Peyer's patch (tissue), 4 donors: ENCODE results near the gene PLIN4. TPM values are rescaled to one million over a fixed set of nuclear protein-coding genes. Genes with fewer than 3 reads are reported as not detected.
A peak's percentile ranks its signal among the peaks of the same experiment; 100 is the strongest.

Experiments
- DNase-seq, 3 donors: peaks; one replicate each; pipeline ENCODE4 v3.0.0-alpha.2; 2017 to 2019
- H3K27ac ChIP-seq, 4 donors: fragments of 200-600 bp; sonication (generic); one replicate each; pipeline ENCODE4 v1.5.1; 2016 to 2019
- H3K27me3 ChIP-seq, 2 donors: fragments of 200-600 bp; sonication (generic); one replicate each; pipeline ENCODE4 v1.5.1; 2019
- H3K36me3 ChIP-seq, 3 donors: fragments of 200-600 bp; sonication (generic); one replicate each; pipeline ENCODE4 v1.5.1; 2016 to 2019
- H3K4me1 ChIP-seq, 4 donors: fragments of 200-600 bp; sonication (generic); one replicate each; pipeline ENCODE4 v1.5.1; 2016 to 2019
- H3K4me3 ChIP-seq, 4 donors: fragments of 200-600 bp; sonication (generic); 1 replicate in 3 of 4; 2 replicates in 1 of 4; pipeline ENCODE4 v1.5.1; 2016 to 2019; ENCODE audit warnings: mild to moderate bottlenecking in 1 of 4
- H3K9me3 ChIP-seq, 4 donors: fragments of 200-600 bp; sonication (generic); one replicate each; pipeline ENCODE4 v1.5.1; 2016 to 2019; ENCODE audit warnings: mild to moderate bottlenecking in 1 of 4
- CTCF ChIP-seq, 6 experiments: fragments of 450-650 bp in 4 of 6; fragments of 200-600 bp in 2 of 6; sonication (generic) in 1 of 6; IDR thresholded peaks; one replicate each; pipeline ENCODE4 v1.5.1; 2017 to 2019; ENCODE audit warnings: antibody characterized with exemption in 6 of 6, mild to moderate bottlenecking in 3 of 6, moderate library complexity in 1 of 6
- POLR2A ChIP-seq, 2 donors: fragments of 450-650 bp; IDR thresholded peaks; one replicate each; pipeline ENCODE4 v1.5.1; 2017; ENCODE audit warnings: antibody characterized with exemption in 2 of 2, mild to moderate bottlenecking in 2 of 2, moderate library complexity in 2 of 2
- total RNA-seq, 4 donors: library from RNA; depleted of rRNA; stranded (reverse); fragments of >200 nt; gene quantifications; one replicate each; pipeline ENCODE4 v1.1.0, GENCODE V29; 2016

The PLIN4 gene
- total RNA-seq, 4 donors from 2014 or later, result 0.83 to 5.1 (median 2.3) TPM

DNA sequence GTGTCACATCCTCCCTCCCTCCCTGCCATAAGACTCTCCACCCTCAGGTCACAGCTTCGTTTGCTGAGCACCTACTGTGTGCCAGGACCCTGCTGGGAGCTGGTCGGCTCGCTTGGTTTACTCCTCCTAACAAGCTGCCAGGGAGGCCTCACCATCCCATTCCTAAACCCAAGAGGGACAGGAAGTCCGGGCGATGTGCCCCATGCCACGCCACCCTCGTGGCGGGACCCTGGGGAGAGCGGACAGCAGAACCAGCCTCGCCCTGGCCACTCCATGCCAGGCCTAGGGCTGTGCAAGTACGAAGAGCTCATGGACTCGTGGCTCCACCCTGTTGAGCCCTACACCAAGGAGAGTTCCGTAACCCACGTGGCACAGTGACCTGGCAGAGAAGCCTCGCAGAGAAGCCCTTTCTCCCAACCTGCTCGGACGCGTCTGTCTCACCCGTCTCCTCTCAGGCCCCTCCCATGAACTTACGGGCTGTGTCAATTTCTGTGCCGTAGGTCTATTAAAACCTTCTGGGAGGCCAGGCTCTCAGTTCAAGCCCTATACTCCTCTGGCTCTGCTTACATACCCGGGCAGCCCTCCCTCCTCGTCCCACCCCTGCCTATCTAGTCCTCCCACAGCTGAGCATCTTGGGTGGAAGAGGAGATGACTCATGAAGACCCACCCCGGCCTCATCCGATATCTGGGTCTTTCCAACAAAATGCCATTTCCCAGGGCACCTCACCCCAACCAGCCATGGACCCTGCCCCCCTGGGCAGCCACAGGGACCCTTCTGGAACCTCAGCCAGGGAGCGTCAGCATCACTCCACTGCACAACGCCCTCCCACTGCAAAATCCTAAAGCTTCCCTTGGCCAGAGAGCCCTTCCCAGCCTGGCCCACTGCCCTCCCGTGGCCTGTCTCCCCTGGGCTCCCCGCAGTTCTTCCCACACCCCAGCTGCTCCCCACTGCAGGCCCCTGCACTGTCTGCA, 63.3 kb downstream of the PLIN4 start:
- H3K4me1 ChIP-seq, result peaks cover 0 to 18% (median 8%) of the 10 kb centered on the region in 4 donors
- DNase-seq, result no peak
- peaks cover 0 to 43% (median 0%) of the 10 kb centered on the region in 3 donors for H3K36me3 ChIP-seq
- no peaks in the 10 kb centered on the region for H3K27me3 ChIP-seq
- TF ChIP-seq CTCF (IDR thresholded peaks at IDR 0.05) (no peak), POLR2A (IDR thresholded peaks at IDR 0.05) (no peak)
- peak overlapping the region in 2 of 4 donors; percentile 9 to 89 for H3K27ac ChIP-seq
- no peaks in the 10 kb centered on the region for H3K9me3 ChIP-seq
- H3K4me3 ChIP-seq, result peak overlapping the region in 1 of 4 donors; percentile 81

DNA sequence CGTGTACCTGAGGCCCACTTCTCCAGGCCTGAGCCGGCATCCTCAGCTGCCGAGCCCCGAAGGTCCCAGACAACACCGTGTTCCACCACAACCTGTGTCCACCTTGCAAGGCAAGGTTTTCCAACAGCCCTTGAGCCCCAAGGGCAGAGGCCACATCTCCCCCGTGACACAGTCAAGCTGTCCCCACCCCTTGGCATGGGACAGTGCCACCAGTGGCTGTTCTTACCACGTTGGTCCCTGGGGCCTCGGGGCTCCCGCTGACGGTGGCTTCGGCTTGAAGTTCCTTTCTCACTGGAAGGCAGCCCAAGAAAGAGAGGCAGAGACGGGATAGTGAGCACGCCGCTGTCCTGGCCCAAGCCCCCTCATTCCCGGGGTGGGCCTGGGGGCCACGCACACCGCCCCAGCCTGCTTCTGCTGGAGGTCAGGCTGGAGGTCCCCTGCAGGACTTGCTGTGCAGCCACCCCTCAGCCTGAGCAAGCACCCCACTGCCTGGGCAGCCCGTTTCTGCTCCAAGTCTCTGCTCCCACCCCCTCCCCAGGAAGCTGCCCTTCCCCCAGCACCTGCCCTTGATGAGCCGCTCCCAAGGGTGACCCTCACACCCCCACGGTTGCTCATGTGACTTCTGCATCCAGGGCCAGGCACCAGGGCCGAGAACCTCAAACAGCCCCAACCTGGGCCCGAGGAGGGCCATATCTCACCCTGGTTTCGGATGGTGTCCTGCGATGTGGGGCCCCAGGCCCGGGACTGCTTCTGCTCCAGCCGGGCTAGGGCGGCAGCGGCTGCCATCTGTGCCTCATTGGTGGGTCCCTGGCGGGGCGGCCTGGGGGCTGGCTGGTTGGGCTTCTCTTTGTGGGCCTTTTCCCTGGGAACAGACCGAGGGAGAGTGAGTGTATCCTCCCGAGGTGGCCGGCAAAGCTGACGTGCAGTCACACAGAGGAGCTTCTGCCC, 64.8 kb downstream of the PLIN4 start:
- Histone ChIP-seq H3K4me3 (no peak overlapping the region), H3K36me3 (peaks cover 0 to 58% (median 0%) of the 10 kb centered on the region in 3 donors), H3K27ac (no peak overlapping the region), H3K27me3 (no peaks in the 10 kb centered on the region), H3K4me1 (peaks cover 0 to 18% (median 8%) of the 10 kb centered on the region in 4 donors), H3K9me3 (no peaks in the 10 kb centered on the region)
- TF ChIP-seq POLR2A (IDR thresholded peaks at IDR 0.05) (no peak), CTCF (IDR thresholded peaks at IDR 0.05) (no peak)
- DNase-seq, result no peak

DNA sequence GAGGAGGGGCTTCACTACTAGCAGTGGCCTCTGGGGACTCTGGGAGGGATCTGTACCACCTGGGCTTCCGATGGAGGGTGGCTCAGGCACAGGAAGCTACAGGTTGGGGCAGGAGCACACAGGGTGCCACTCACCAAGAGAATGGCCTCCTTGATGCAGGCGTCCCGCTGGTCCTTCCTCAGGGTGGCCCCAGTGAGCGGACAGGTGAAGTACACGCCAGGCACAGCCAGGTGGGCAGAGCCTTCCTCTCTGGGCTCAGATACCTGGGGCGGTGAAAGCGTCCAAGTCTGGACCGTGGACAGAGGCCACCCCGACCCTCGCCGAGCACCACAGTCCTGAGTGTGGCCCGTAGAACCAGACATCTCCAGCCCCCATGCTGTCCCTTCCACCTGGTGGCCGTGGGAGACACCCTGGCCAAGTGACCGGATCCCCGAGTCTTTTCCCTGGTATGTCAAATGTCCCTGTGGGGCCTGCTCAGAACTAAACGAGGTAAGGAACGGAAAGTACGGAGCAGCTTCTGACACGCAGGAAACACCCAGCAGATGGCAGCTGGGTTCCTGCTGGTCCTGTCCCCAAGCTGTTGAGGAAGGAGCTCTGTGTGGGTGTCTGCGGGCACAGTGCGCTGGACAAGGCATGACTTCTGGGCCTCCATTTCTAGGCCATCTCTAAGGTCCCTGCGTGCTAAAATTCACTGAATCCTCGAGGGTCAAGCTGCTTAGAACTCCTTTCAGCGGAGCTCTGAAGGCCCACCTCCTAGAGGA, 65.9 kb downstream of the PLIN4 start:
- no peaks in the 10 kb centered on the region for H3K27me3 ChIP-seq
- H3K9me3 ChIP-seq, result no peaks in the 10 kb centered on the region
- peaks cover 0 to 69% (median 0%) of the 10 kb centered on the region in 3 donors for H3K36me3 ChIP-seq
- no peak for TF ChIP-seq POLR2A (IDR thresholded peaks at IDR 0.05)
- TF ChIP-seq CTCF (IDR thresholded peaks at IDR 0.05), result no peak
- no peak overlapping the region for H3K4me3 ChIP-seq
- peaks cover 0 to 18% (median 6%) of the 10 kb centered on the region in 4 donors for H3K4me1 ChIP-seq
- no peak for DNase-seq
- no peak overlapping the region for H3K27ac ChIP-seq

Other genes starting within 250 kb of the PLIN4 start
- 10 to 100 TPM in 3 of 4 donors, not detected in 1; 21.3 to 27.7 (median 21.9) TPM for gene SHD, start 239.2 kb downstream of the PLIN4 start, total RNA-seq
- gene TMIGD2, start 216.1 kb downstream of the PLIN4 start, total RNA-seq, result 1 to 10 TPM; 2.2 to 6.1 (median 3.8) TPM
- 1 to 10 TPM in 3 of 4 donors, not detected in 1; 1.0 to 8.4 (median 1.4) TPM for gene FSD1, start 213.9 kb downstream of the PLIN4 start, total RNA-seq
- gene STAP2, start 179.7 kb downstream of the PLIN4 start, total RNA-seq, result 100 to 1,000 TPM in 3 of 4 donors, 10 to 100 TPM in 1; 90.8 to 227 (median 134) TPM
- 10 to 100 TPM in 3 of 4 donors, 1 to 10 TPM in 1; 8.3 to 26.1 (median 20.8) TPM for gene MPND, start 174.9 kb downstream of the PLIN4 start, total RNA-seq
- gene SH3GL1, start 117.9 kb downstream of the PLIN4 start, total RNA-seq, result 100 to 1,000 TPM in 1 of 4 donors, 10 to 100 TPM in 3; 69.3 to 102 (median 73.9) TPM
- gene CHAF1A, start 115.8 kb downstream of the PLIN4 start, total RNA-seq, result 10 to 100 TPM in 3 of 4 donors, 1 to 10 TPM in 1; 7.5 to 66.8 (median 14.4) TPM
- 100 to 1,000 TPM in 3 of 4 donors, 10 to 100 TPM in 1; 94.9 to 178 (median 163) TPM for gene UBXN6, start 60.7 kb downstream of the PLIN4 start, total RNA-seq
- 10 to 100 TPM; 20.5 to 73.4 (median 28.6) TPM for gene HDGFL2, start 46.2 kb downstream of the PLIN4 start, total RNA-seq
- gene PLIN5, start 16.7 kb upstream of the PLIN4 start, total RNA-seq, result 1 to 10 TPM in 2 of 4 donors, not detected in 2; 2.1 to 3.2 TPM
- 1 to 10 TPM; 1.7 to 3.5 (median 3.0) TPM for gene LRG1, start 21.6 kb upstream of the PLIN4 start, total RNA-seq
- 1 to 10 TPM; 1.2 to 9.9 (median 3.2) TPM for gene SEMA6B, start 41.2 kb upstream of the PLIN4 start, total RNA-seq
- gene TNFAIP8L1, start 121.0 kb upstream of the PLIN4 start, total RNA-seq, result 10 to 100 TPM in 2 of 4 donors, 1 to 10 TPM in 2; 7.0 to 16.5 (median 11.0) TPM
- gene MYDGF, start 151.9 kb upstream of the PLIN4 start, total RNA-seq, result 10 to 100 TPM in 3 of 4 donors, 1 to 10 TPM in 1; 9.9 to 45.9 (median 40.3) TPM
- 100 to 1,000 TPM; 102 to 279 (median 168) TPM for gene DPP9, start 205.4 kb upstream of the PLIN4 start, total RNA-seq